Neural cell (in vitro differentiated cells): ENCODE measurements around the gene GSE1. TPM values are rescaled to one million over a fixed set of nuclear protein-coding genes. Genes with fewer than 3 reads are reported as not detected.

Experiments used
- H2AFZ ChIP-seq: fragments of 200-600, 300-800 bp; sonication (generic), shearing (Covaris generic); 2 replicates; pipeline ENCODE4 v1.6.0; 2014; ENCODE audit warnings: low read depth, mild to moderate bottlenecking, antibody characterized with exemption, low read length, moderate library complexity
- H3F3A ChIP-seq: fragments of 200-600 bp; shearing (Covaris generic); 2 replicates; pipeline ENCODE4 v1.6.1; 2016; ENCODE audit warnings: mild to moderate bottlenecking, moderate library complexity, mixed read lengths, antibody characterized with exemption, low read length; ENCODE audit not compliant: insufficient read depth, poor library complexity, severe bottlenecking
- H3K27ac ChIP-seq: fragments of 200-600, 300-800 bp; sonication (generic), shearing (Covaris generic); 2 replicates; pipeline ENCODE4 v1.5.1; 2014; ENCODE audit warnings: mild to moderate bottlenecking, low read length, moderate library complexity
- H3K27me3 ChIP-seq: fragments of 300-800, 200-600 bp; sonication (generic), shearing (Covaris generic); 2 replicates; pipeline ENCODE4 v1.6.0; 2014; ENCODE audit warnings: mild to moderate bottlenecking, low read depth, low read length, moderate library complexity; ENCODE audit not compliant: insufficient read depth
- H3K36me3 ChIP-seq: fragments of 300-800, 200-600 bp; sonication (generic), shearing (Covaris generic); 2 replicates; pipeline ENCODE4 v1.5.1; 2014; ENCODE audit warnings: mild to moderate bottlenecking, antibody characterized with exemption, low read length, moderate library complexity; ENCODE audit not compliant: insufficient read depth
- H3K4me2 ChIP-seq: fragments of 300-800, 200-600 bp; sonication (generic), shearing (Covaris generic); 2 replicates; pipeline ENCODE4 v1.6.0; 2014; ENCODE audit warnings: mild to moderate bottlenecking, low read length
- H3K4me3 ChIP-seq: fragments of 300-800, 200-600 bp; sonication (generic), shearing (Covaris generic); 2 replicates; pipeline ENCODE4 v1.5.1; 2014; ENCODE audit warnings: mild to moderate bottlenecking, low read length, moderate library complexity
- H3K79me2 ChIP-seq: fragments of 200-600 bp; shearing (Covaris generic); replicated peaks from 2 replicates; pipeline ENCODE4 v1.6.0; 2014; ENCODE audit warnings: mild to moderate bottlenecking, low read length, moderate library complexity; ENCODE audit not compliant: insufficient read depth
- H3K9ac ChIP-seq: fragments of 300-800, 200-600 bp; sonication (generic), shearing (Covaris generic); 2 replicates; pipeline ENCODE4 v1.6.1; 2016; ENCODE audit warnings: mild to moderate bottlenecking, low read length, mixed read lengths
- H3K9me2 ChIP-seq: fragments of 200-600 bp; shearing (Covaris generic); 2 replicates; pipeline ENCODE4 v1.6.1; 2016; ENCODE audit warnings: mild to moderate bottlenecking, low read length, mixed read lengths; ENCODE audit not compliant: insufficient read depth
- H3K9me3 ChIP-seq: fragments of 200-600, 300-800 bp; sonication (generic), shearing (Covaris generic); 2 replicates; pipeline ENCODE4 v1.6.1; 2016; ENCODE audit warnings: mild to moderate bottlenecking, mixed run types, low read length, moderate library complexity, mixed read lengths
- H4K20me1 ChIP-seq: fragments of 200-600 bp; shearing (Covaris generic); 2 replicates; pipeline ENCODE4 v1.6.1; 2016; ENCODE audit warnings: mild to moderate bottlenecking, mixed run types; ENCODE audit not compliant: insufficient read depth
- CTCF ChIP-seq: fragments of 450-650 bp; IDR thresholded peaks from 2 replicates; pipeline ENCODE4 v1.5.1; 2014; ENCODE audit warnings: antibody characterized with exemption, mild to moderate bottlenecking, moderate library complexity; ENCODE audit not compliant: poor library complexity, severe bottlenecking
- EP300 ChIP-seq: fragments of 450-650 bp; conservative IDR thresholded peaks from 2 replicates; pipeline ENCODE4 v1.6.1; 2014; ENCODE audit warnings: antibody characterized with exemption, mild to moderate bottlenecking, moderate library complexity; ENCODE audit not compliant: poor library complexity, severe bottlenecking
- EZH2 ChIP-seq: fragments of 200-600, 300-800 bp; shearing (Covaris generic), sonication (generic); IDR thresholded peaks from 2 replicates; pipeline ENCODE4 v1.6.1; 2014; ENCODE audit warnings: antibody characterized with exemption, low read length, borderline replicate concordance, mild to moderate bottlenecking; ENCODE audit not compliant: insufficient read depth, poor library complexity, severe bottlenecking
- MXI1 ChIP-seq: fragments of 450-650 bp; conservative IDR thresholded peaks from 2 replicates; pipeline ENCODE4 v1.6.1; 2014; ENCODE audit warnings: antibody characterized with exemption, mild to moderate bottlenecking; ENCODE audit not compliant: poor library complexity, severe bottlenecking
- POLR2AphosphoS5 ChIP-seq: IDR thresholded peaks from 2 replicates; pipeline ENCODE4 v1.6.1; 2012
- RAD21 ChIP-seq: fragments of 450-650 bp; conservative IDR thresholded peaks from 2 replicates; pipeline ENCODE4 v1.6.1; 2014; ENCODE audit warnings: antibody characterized with exemption, mild to moderate bottlenecking, moderate library complexity
- SMC3 ChIP-seq: fragments of 450-650 bp; conservative IDR thresholded peaks from 2 replicates; pipeline ENCODE4 v1.6.1; 2014; ENCODE audit warnings: antibody characterized with exemption, mild to moderate bottlenecking, moderate library complexity; ENCODE audit not compliant: poor library complexity
- TAF1 ChIP-seq: IDR thresholded peaks from 2 replicates; pipeline ENCODE4 v1.6.1; 2012; ENCODE audit warnings: low read depth
- polyA plus RNA-seq: library from polyadenylated mRNA; depleted of rRNA; stranded (reverse); fragments of >200 nt; gene quantifications from 2 replicates; pipeline ENCODE4 v1.2.3, GENCODE V29; 2014
- TF ChIP-seq, protein P1 (sequence below): IDR thresholded peaks from 2 replicates; pipeline ENCODE4 v1.6.1; 2012; ENCODE audit warnings: borderline replicate concordance

Gene GSE1
- polyA plus RNA-seq, 1 donor from 2014 or later = 35.6 TPM

- Histone ChIP-seq H3K9me3 (no peaks in the 10 kb centered on the region), H3K9ac (peak overlapping the region; percentile 38), H3F3A (no peaks in the 10 kb centered on the region), H3K4me2 (peak overlapping the region; percentile 26), H4K20me1 (peaks cover 25% of the 10 kb centered on the region), H3K27me3 (no peaks in the 10 kb centered on the region), H3K27ac (peak overlapping the region; percentile 68), H3K79me2 (peaks cover 95% of the 10 kb centered on the region), H3K9me2 (no peaks in the 10 kb centered on the region), H3K36me3 (no peaks in the 10 kb centered on the region), H2AFZ (no peak overlapping the region), H3K4me3 (peak overlapping the region; percentile 50)
- TF ChIP-seq SMC3 (no peak), CTCF (no peak), EP300 (no peak), TAF1 (no peak), POLR2AphosphoS5 (peak; percentile 6), EZH2 (no peak), RAD21 (no peak)
These were observed 47.2 kb upstream of the GSE1 start for GRCh38 chr16:85565801-85566526.

DNA sequence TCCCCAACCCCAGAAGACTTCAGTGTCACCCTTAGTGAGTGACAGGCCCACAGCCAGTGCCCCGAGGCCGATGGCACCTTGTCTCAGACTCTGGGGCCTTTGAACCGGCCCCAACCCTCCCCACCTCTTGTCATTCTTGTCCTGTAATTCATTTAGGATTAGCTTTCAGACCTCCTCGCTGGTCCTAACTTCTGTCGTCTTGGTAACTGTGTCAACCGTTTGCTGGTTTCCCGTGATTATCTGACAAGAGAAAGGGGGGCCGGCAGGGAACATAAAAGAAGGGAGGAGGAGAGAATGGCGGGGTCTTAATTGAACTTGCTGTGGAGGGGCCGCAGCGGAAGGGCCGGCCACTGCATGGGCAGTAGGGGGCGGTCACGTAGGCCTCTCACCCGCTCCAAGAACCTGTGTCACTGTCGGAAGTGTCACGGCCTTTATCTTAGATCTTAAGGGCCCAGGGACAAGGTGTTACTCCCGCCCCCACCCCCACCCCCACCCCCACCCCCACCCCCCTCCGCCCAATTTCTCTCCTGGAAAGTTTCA lies 46.5 kb upstream of the GSE1 start:
- Histone ChIP-seq H3K9ac (peak overlapping the region; percentile 38), H3K27ac (peak overlapping the region; percentile 68), H3K9me2 (no peaks in the 10 kb centered on the region), H2AFZ (no peak overlapping the region), H4K20me1 (peaks cover 21% of the 10 kb centered on the region), H3K9me3 (no peaks in the 10 kb centered on the region), H3K36me3 (no peaks in the 10 kb centered on the region), H3K4me3 (peak overlapping the region; percentile 50), H3K4me2 (peak overlapping the region; percentile 26), H3K27me3 (no peaks in the 10 kb centered on the region), H3F3A (no peaks in the 10 kb centered on the region), H3K79me2 (peaks cover 95% of the 10 kb centered on the region)
- TF ChIP-seq, protein P1, sequence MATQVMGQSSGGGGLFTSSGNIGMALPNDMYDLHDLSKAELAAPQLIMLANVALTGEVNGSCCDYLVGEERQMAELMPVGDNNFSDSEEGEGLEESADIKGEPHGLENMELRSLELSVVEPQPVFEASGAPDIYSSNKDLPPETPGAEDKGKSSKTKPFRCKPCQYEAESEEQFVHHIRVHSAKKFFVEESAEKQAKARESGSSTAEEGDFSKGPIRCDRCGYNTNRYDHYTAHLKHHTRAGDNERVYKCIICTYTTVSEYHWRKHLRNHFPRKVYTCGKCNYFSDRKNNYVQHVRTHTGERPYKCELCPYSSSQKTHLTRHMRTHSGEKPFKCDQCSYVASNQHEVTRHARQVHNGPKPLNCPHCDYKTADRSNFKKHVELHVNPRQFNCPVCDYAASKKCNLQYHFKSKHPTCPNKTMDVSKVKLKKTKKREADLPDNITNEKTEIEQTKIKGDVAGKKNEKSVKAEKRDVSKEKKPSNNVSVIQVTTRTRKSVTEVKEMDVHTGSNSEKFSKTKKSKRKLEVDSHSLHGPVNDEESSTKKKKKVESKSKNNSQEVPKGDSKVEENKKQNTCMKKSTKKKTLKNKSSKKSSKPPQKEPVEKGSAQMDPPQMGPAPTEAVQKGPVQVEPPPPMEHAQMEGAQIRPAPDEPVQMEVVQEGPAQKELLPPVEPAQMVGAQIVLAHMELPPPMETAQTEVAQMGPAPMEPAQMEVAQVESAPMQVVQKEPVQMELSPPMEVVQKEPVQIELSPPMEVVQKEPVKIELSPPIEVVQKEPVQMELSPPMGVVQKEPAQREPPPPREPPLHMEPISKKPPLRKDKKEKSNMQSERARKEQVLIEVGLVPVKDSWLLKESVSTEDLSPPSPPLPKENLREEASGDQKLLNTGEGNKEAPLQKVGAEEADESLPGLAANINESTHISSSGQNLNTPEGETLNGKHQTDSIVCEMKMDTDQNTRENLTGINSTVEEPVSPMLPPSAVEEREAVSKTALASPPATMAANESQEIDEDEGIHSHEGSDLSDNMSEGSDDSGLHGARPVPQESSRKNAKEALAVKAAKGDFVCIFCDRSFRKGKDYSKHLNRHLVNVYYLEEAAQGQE = no peak
- TF ChIP-seq POLR2AphosphoS5 (no peak), EP300 (peak; percentile 62), TAF1 (no peak), EZH2 (no peak), SMC3 (no peak), MXI1 (peak; percentile 18), RAD21 (peak; percentile 33), CTCF (peak; percentile 42)
